ENCODE results near the gene KIAA0232.

DNA sequence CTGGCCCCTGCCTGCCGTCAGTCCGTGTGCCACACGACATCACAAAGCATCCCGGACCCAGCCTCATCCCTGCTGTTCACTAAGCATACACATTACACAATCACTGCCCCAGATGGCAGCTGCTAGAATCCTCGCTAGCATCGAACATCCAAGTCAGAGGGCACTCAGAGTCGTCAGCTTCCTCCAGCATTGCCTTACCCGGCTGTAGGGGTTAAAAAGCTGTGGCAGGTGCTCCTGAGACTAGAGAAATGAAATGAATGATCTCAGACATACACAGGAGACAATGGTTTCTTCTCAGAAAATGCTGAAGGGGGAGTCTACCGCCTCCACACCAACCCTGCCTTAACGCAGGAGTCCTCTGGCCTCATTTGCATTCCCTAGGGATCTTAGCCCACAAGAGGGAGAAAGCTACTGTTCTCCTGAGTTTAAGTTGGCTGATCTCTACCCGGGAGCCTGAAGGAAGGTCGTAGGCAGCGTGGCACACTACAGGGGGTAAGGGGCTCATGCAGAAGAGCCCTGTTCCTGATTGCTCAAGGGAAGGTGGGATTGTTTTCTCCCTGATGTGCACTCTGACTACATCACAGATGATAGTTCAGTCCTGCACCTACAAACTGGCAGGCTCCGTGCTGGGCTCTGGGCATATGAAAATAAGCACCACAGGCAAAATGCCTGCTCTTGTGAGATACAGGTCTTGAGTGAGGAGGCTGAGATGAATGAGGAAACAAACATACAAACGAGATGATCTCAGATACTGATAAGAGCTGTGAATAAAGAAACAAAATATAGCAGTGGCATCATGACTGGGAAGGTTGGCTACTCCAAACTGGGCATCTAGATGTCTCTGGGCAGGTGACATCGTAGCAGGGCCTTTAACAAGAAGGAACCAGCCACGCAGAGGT, 2.6 kb upstream of the KIAA0232 start:
- TF ChIP-seq, protein P1, sequence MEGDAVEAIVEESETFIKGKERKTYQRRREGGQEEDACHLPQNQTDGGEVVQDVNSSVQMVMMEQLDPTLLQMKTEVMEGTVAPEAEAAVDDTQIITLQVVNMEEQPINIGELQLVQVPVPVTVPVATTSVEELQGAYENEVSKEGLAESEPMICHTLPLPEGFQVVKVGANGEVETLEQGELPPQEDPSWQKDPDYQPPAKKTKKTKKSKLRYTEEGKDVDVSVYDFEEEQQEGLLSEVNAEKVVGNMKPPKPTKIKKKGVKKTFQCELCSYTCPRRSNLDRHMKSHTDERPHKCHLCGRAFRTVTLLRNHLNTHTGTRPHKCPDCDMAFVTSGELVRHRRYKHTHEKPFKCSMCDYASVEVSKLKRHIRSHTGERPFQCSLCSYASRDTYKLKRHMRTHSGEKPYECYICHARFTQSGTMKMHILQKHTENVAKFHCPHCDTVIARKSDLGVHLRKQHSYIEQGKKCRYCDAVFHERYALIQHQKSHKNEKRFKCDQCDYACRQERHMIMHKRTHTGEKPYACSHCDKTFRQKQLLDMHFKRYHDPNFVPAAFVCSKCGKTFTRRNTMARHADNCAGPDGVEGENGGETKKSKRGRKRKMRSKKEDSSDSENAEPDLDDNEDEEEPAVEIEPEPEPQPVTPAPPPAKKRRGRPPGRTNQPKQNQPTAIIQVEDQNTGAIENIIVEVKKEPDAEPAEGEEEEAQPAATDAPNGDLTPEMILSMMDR (IDR thresholded peaks at IDR 0.05; ENCODE audit: low read depth, low read length, poor library complexity, severe bottlenecking): no peak
- no peak for TF ChIP-seq EZH2phosphoT487 (IDR thresholded peaks at IDR 0.05; ENCODE audit: borderline replicate concordance, low read length)
